Upper lobe of left lung (tissue), 4 donors: ENCODE results near the gene TAGLN.

ENCODE experiments used
- CTCF ChIP-seq, 6 experiments: fragments of 450-650 bp in 4 of 6; fragments of 200-600 bp in 2 of 6; sonication (generic) in 2 of 6; IDR thresholded peaks; one replicate each; pipeline ENCODE4 v1.5.1; 2016 to 2019; ENCODE audit warnings: antibody characterized with exemption in 6 of 6
- EP300 ChIP-seq, 4 donors: sonication (generic); formaldehyde crosslinking; IDR thresholded peaks; one replicate each; pipeline ENCODE4 v1.5.1; 2017; ENCODE audit warnings: antibody characterized with exemption in 4 of 4, control low read depth in 2 of 4
- POLR2A ChIP-seq, 4 donors: fragments of 450-650 bp; IDR thresholded peaks; one replicate each; pipeline ENCODE4 v1.5.1; 2016 to 2017; ENCODE audit warnings: antibody characterized with exemption in 4 of 4, mild to moderate bottlenecking in 2 of 4
- POLR2AphosphoS5 ChIP-seq, 2 donors: sonication (generic); formaldehyde crosslinking; IDR thresholded peaks; one replicate each; pipeline ENCODE4 v1.5.1; 2017; ENCODE audit warnings: antibody characterized with exemption in 2 of 2

DNA sequence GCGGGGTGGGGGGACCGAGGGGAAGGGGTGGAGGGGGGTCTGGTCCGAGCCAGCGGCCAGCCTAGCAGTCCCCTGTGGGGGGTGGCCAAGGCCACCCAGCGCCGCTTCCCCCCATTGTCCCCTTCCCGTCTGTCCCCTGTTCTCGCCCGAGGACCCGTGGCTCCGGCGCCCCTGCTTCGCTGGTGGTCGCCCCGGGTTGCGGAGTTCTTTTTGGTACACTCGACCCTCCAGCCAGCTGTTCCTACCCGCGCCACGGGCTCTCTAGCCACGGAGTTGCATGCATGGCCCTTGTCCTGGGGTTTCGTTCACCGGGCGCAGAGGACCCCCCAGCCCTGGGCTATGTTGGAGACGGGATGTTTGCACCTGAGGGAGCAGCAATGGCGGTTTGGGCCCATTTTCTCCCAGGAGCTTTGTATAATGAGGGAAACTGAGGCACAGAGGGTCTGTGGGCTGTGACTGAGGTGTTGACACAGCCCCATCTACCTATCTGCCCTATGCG lies 33.8 kb downstream of the TAGLN start:
- no peak for TF ChIP-seq CTCF (IDR thresholded peaks at IDR 0.05)
- TF ChIP-seq POLR2A (IDR thresholded peaks at IDR 0.05) = no peak
- no peak for TF ChIP-seq EP300 (IDR thresholded peaks at IDR 0.05)
- TF ChIP-seq POLR2AphosphoS5 (IDR thresholded peaks at IDR 0.05) = no peak
